SU-DHL-6 (cell line): Measurements from ENCODE around the gene IDH2.

Experiments
- H2AFZ ChIP-seq: fragments of 200-600 bp; sonication (generic); 2 replicates; pipeline ENCODE4 v1.6.1; 2014; ENCODE audit warnings: low read depth, mild to moderate bottlenecking, moderate library complexity, mixed read lengths, antibody characterized with exemption, low read length; ENCODE audit not compliant: severe bottlenecking
- H3F3A ChIP-seq: fragments of 200-600 bp; shearing (Covaris generic); 2 replicates; pipeline ENCODE4 v1.6.0; 2016; ENCODE audit warnings: antibody characterized with exemption, mild to moderate bottlenecking; ENCODE audit not compliant: insufficient read depth
- H3K27ac ChIP-seq: fragments of 200-600 bp; sonication (generic); 2 replicates; pipeline ENCODE4 v1.5.1; 2016; ENCODE audit warnings: low read depth, mild to moderate bottlenecking, low read length, moderate library complexity, mixed read lengths
- H3K27me3 ChIP-seq: fragments of 200-600 bp; sonication (generic), shearing (Covaris generic); 2 replicates; pipeline ENCODE4 v1.6.0; 2014; ENCODE audit warnings: mild to moderate bottlenecking, low read length
- H3K36me3 ChIP-seq: fragments of 200-600 bp; sonication (generic); 2 replicates; pipeline ENCODE4 v1.6.1; 2014; ENCODE audit warnings: mild to moderate bottlenecking, low read length, mixed read lengths
- H3K4me2 ChIP-seq: fragments of 300-600, 200-600 bp; shearing (Covaris generic), sonication (generic); 2 replicates; pipeline ENCODE4 v1.6.0; 2014; ENCODE audit warnings: low read length, low read depth, mild to moderate bottlenecking; ENCODE audit not compliant: poor library complexity, severe bottlenecking
- H3K4me3 ChIP-seq: fragments of 200-600 bp; sonication (generic); 2 replicates; pipeline ENCODE4 v1.5.1; 2014; ENCODE audit warnings: antibody characterized with exemption, low read length, mild to moderate bottlenecking, mixed read lengths; ENCODE audit not compliant: insufficient read depth, poor library complexity, severe bottlenecking
- H3K79me2 ChIP-seq: fragments of 200-600 bp; sonication (generic); 2 replicates; pipeline ENCODE4 v1.6.1; 2014; ENCODE audit warnings: mild to moderate bottlenecking, low read length, moderate library complexity; ENCODE audit not compliant: insufficient read depth
- H3K9ac ChIP-seq: fragments of 200-600 bp; sonication (generic); 2 replicates; pipeline ENCODE4 v1.7.0; 2014; ENCODE audit warnings: mild to moderate bottlenecking, low read length
- H3K9me2 ChIP-seq: fragments of 200-600 bp; sonication (generic); replicated peaks from 2 replicates; pipeline ENCODE4 v1.6.1; 2014; ENCODE audit warnings: low read length; ENCODE audit not compliant: insufficient read depth
- H3K9me3 ChIP-seq: fragments of 200-600 bp; sonication (generic); 2 replicates; pipeline ENCODE4 v1.6.1; 2014; ENCODE audit warnings: low read length, mixed read lengths; ENCODE audit not compliant: insufficient read depth
- H4K20me1 ChIP-seq: fragments of 200-600 bp; sonication (generic); 2 replicates; pipeline ENCODE4 v1.6.1; 2014; ENCODE audit warnings: low read depth, mild to moderate bottlenecking, antibody characterized with exemption, low read length, moderate library complexity, mixed read lengths
- EZH2phosphoT487 ChIP-seq: fragments of 200-600 bp; sonication (generic), shearing (Covaris generic); conservative IDR thresholded peaks from 2 replicates; pipeline ENCODE4 v1.6.1; 2018; ENCODE audit warnings: mild to moderate bottlenecking, antibody characterized with exemption, low read length, moderate library complexity, mixed read lengths
- TF ChIP-seq, protein P1 (sequence below): fragments of 200-600 bp; sonication (generic); IDR thresholded peaks from one replicate; pipeline ENCODE4 v1.5.1; 2017; ENCODE audit warnings: antibody characterized with exemption, mild to moderate bottlenecking, low read length, moderate library complexity; ENCODE audit not compliant: insufficient read depth, poor library complexity, severe bottlenecking

Gene IDH2

DNA sequence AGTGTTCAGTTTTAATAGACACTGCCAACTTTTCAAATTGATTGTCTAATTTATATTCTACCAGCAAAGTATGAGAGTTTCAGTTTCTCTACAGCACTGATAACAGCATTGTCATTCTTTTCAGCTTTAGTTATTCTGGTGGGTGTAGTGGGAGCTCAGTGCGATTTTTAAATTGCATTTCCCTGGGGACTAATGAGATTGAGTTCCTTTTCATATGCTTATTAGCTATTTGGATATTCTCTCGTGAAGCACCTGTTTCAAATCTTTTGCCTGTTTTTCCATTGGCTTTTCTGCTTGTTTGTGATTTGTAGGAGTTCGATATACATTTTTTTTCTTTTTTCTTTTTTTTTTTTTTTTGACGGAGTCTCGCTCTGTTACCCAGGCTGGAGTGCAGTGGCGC is 18.8 kb upstream of the IDH2 start:
- H3K79me2 ChIP-seq, result no peaks in the 10 kb centered on the region
- H3K4me2 ChIP-seq, result no peak overlapping the region
- TF ChIP-seq EZH2phosphoT487, result no peak
- TF ChIP-seq, protein P1, sequence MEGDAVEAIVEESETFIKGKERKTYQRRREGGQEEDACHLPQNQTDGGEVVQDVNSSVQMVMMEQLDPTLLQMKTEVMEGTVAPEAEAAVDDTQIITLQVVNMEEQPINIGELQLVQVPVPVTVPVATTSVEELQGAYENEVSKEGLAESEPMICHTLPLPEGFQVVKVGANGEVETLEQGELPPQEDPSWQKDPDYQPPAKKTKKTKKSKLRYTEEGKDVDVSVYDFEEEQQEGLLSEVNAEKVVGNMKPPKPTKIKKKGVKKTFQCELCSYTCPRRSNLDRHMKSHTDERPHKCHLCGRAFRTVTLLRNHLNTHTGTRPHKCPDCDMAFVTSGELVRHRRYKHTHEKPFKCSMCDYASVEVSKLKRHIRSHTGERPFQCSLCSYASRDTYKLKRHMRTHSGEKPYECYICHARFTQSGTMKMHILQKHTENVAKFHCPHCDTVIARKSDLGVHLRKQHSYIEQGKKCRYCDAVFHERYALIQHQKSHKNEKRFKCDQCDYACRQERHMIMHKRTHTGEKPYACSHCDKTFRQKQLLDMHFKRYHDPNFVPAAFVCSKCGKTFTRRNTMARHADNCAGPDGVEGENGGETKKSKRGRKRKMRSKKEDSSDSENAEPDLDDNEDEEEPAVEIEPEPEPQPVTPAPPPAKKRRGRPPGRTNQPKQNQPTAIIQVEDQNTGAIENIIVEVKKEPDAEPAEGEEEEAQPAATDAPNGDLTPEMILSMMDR, result no peak
- no peak overlapping the region for H3K27ac ChIP-seq
- H3K9ac ChIP-seq, result no peak overlapping the region
- H3K36me3 ChIP-seq, result no peaks in the 10 kb centered on the region
- H4K20me1 ChIP-seq, result no peaks in the 10 kb centered on the region
- no peaks in the 10 kb centered on the region for H3K9me2 ChIP-seq
- H3F3A ChIP-seq, result no peaks in the 10 kb centered on the region
- H3K27me3 ChIP-seq, result no peaks in the 10 kb centered on the region
- H3K9me3 ChIP-seq, result no peaks in the 10 kb centered on the region
- no peak overlapping the region for H3K4me3 ChIP-seq
- H2AFZ ChIP-seq, result no peak overlapping the region

DNA sequence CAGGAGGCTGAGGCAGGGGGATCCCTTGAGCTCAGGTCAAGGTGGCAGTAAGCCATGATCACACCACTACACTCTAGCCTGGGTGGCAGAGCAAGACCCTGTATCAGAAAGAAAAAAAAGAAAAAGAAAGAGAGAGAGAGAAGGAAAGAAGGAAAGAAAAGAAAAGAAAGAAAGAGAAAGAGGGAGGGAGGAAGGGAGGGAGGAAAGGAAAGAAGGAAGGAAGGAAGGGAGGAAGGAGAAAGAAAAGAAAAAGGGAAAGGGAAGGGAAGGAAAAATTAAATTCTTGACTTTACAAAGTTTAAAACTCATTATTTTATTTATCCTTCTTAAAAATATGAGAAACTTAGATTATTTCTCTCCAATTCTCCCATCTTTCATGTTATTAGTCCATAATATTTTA is 17.1 kb upstream of the IDH2 start:
- Histone ChIP-seq H3K79me2 (no peaks in the 10 kb centered on the region), H3K9me2 (no peaks in the 10 kb centered on the region), H3K4me3 (no peak overlapping the region), H3K27me3 (no peaks in the 10 kb centered on the region), H3K4me2 (no peak overlapping the region), H3K36me3 (no peaks in the 10 kb centered on the region), H3F3A (no peaks in the 10 kb centered on the region), H3K9ac (no peak overlapping the region), H2AFZ (no peak overlapping the region), H4K20me1 (no peaks in the 10 kb centered on the region), H3K9me3 (peaks cover 7% of the 10 kb centered on the region; the same call in 1 of the 2 replicates), H3K27ac (no peak overlapping the region)
- TF ChIP-seq, protein P1, result no peak
- no peak for TF ChIP-seq EZH2phosphoT487

DNA sequence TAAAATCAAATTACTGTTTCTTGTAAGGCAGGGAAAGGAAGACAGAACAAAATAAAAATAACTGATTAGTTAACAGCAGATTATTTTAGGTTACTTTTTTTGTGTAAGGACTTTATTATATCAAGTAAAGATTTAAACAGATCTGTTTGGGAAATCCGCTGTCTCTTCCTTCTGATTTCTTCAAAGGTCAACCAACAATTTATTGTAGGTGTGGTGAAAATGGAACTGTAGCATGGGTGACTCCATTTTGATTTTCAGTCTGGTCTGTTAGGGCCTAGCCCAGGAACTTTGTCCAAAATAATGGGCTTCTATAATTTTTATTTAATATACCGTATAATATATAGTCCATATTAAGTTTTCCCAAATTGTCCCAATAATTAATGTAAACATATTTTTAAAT is 13.5 kb upstream of the IDH2 start:
- Histone ChIP-seq H3K9me3 (peaks cover 15% of the 10 kb centered on the region; the same call in 1 of the 2 replicates), H4K20me1 (no peaks in the 10 kb centered on the region), H3K36me3 (no peaks in the 10 kb centered on the region), H3K9ac (no peak overlapping the region), H3K4me3 (no peak overlapping the region), H3K4me2 (no peak overlapping the region), H3K79me2 (no peaks in the 10 kb centered on the region), H3F3A (no peaks in the 10 kb centered on the region), H2AFZ (no peak overlapping the region), H3K27me3 (no peaks in the 10 kb centered on the region), H3K9me2 (no peaks in the 10 kb centered on the region), H3K27ac (no peak overlapping the region)
- no peak for TF ChIP-seq EZH2phosphoT487
- TF ChIP-seq, protein P1, result no peak
